GM12891 (cell line): ENCODE data around the gene BPIFB6.

ENCODE experiments used
- POLR2A ChIP-seq: IDR thresholded peaks from 2 replicates; pipeline ENCODE4 v1.6.1; 2011; ENCODE audit warnings: low read depth, low read length, control low read depth
- POLR2AphosphoS5 ChIP-seq: IDR thresholded peaks from 2 replicates; pipeline ENCODE4 v1.6.1; 2011; ENCODE audit warnings: low read depth, low read length, control low read depth

DNA sequence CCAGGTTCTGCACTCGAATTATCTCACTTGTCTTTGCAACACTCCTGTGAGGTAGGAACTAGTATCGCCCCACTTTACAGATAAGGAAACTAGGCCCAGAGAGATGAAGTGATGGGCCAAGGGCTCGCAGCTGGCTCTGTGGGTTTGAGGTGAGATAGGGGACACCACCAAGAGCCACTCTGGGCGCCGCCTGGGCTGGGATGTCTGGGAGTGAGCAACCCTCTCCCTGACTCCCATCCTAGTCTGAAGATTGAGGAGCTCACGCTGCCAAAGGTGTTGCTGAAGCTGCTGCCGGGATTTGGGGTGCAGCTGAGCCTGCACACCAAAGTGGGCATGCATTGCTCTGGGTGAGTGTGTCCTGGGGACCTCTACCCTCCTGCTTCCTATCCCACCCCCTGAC, 27.7 kb downstream of the BPIFB6 start:
- TF ChIP-seq POLR2AphosphoS5 = no peak
- no peak for TF ChIP-seq POLR2A
